H9 (cell line): ENCODE data around the gene TM2D1. TPM values are rescaled to one million over a fixed set of nuclear protein-coding genes. Genes with fewer than 3 reads are reported as not detected.
"Not testable (repeated sequence)": the region's sequence is repeated elsewhere in the genome, so short reads cannot be mapped to it uniquely, and the experiment has no call there.

Experiments
- DNase-seq: peaks from one replicate; pipeline ENCODE4 v3.0.0-alpha.2; 2017
- H2AFZ ChIP-seq: one replicate; pipeline ENCODE4 v1.6.1; 2013; ENCODE audit warnings: mild to moderate bottlenecking, low read length, control low read depth, moderate library complexity
- H2AK5ac ChIP-seq: 2 replicates; pipeline ENCODE4 v1.6.1; 2013; ENCODE audit warnings: low read length, control low read depth, mixed read lengths; ENCODE audit not compliant: insufficient read length
- H2BK120ac ChIP-seq: one replicate; pipeline ENCODE4 v1.6.1; 2013; ENCODE audit warnings: low read depth, mild to moderate bottlenecking, low read length, control low read depth, inconsistent platforms; ENCODE audit not compliant: poor library complexity, severe bottlenecking
- H2BK12ac ChIP-seq: 2 replicates; pipeline ENCODE4 v1.6.1; 2013; ENCODE audit warnings: low read length, control low read depth, mixed read lengths, low read depth; ENCODE audit not compliant: insufficient read length
- H2BK15ac ChIP-seq: 2 replicates; pipeline ENCODE4 v1.6.1; 2013; ENCODE audit warnings: low read depth, low read length, control low read depth
- H2BK20ac ChIP-seq: one replicate; pipeline ENCODE4 v1.6.1; 2013; ENCODE audit warnings: low read depth, mild to moderate bottlenecking, low read length, control low read depth, inconsistent platforms; ENCODE audit not compliant: poor library complexity, severe bottlenecking
- H2BK5ac ChIP-seq: 2 replicates; pipeline ENCODE4 v1.6.1; 2013; ENCODE audit warnings: low read length, control low read depth, mixed read lengths; ENCODE audit not compliant: insufficient read length
- H3K14ac ChIP-seq: 2 replicates; pipeline ENCODE4 v1.6.1; 2013; ENCODE audit warnings: low read length, control low read depth; ENCODE audit not compliant: insufficient read depth
- H3K18ac ChIP-seq: 2 replicates; pipeline ENCODE4 v1.6.1; 2013; ENCODE audit warnings: low read depth, mild to moderate bottlenecking, mixed read lengths, low read length, control low read depth; ENCODE audit not compliant: insufficient read length
- H3K23ac ChIP-seq: 2 replicates; pipeline ENCODE4 v1.6.1; 2013; ENCODE audit warnings: low read length, control low read depth, mixed read lengths, low read depth; ENCODE audit not compliant: insufficient read length
- H3K23me2 ChIP-seq: 2 replicates; pipeline ENCODE4 v1.6.1; 2013; ENCODE audit warnings: low read depth, mild to moderate bottlenecking, mixed read lengths, low read length, control low read depth; ENCODE audit not compliant: insufficient read length, poor library complexity, severe bottlenecking
- H3K27ac ChIP-seq: 2 replicates; pipeline ENCODE4 v1.5.1; 2013; ENCODE audit warnings: low read length, control low read depth, mixed read lengths, low read depth; ENCODE audit not compliant: insufficient read length
- H3K27me3 ChIP-seq: 2 replicates; pipeline ENCODE4 v1.6.1; 2013; ENCODE audit warnings: low read length, control low read depth, inconsistent platforms; ENCODE audit not compliant: insufficient read depth
- H3K4ac ChIP-seq: 2 replicates; pipeline ENCODE4 v1.6.1; 2013; ENCODE audit warnings: low read depth, mild to moderate bottlenecking, control low read depth, inconsistent platforms, low read length, moderate library complexity
- H3K4me1 ChIP-seq: 2 replicates; pipeline ENCODE4 v1.6.1; 2013; ENCODE audit warnings: low read length, control low read depth, inconsistent platforms; ENCODE audit not compliant: insufficient read depth
- H3K4me2 ChIP-seq: 2 replicates; pipeline ENCODE4 v1.6.1; 2013; ENCODE audit warnings: low read length, control low read depth, mixed read lengths; ENCODE audit not compliant: insufficient read length, insufficient read depth
- H3K56ac ChIP-seq: 2 replicates; pipeline ENCODE4 v1.6.1; 2013; ENCODE audit warnings: low read depth, mild to moderate bottlenecking, mixed read lengths, low read length, control low read depth; ENCODE audit not compliant: insufficient read length
- H3K79me1 ChIP-seq: 2 replicates; pipeline ENCODE4 v1.6.1; 2013; ENCODE audit warnings: low read depth, mild to moderate bottlenecking, moderate library complexity, low read length, control low read depth, inconsistent platforms; ENCODE audit not compliant: insufficient read depth, poor library complexity, severe bottlenecking
- H3K79me2 ChIP-seq: 2 replicates; pipeline ENCODE4 v1.6.1; 2013; ENCODE audit warnings: low read length, control low read depth, inconsistent platforms; ENCODE audit not compliant: insufficient read depth
- H3K9ac ChIP-seq: 2 replicates; pipeline ENCODE4 v1.6.1; 2013; ENCODE audit warnings: low read length, control low read depth, mixed read lengths; ENCODE audit not compliant: insufficient read length; ENCODE audit errors: extremely low read depth
- H3K9me3 ChIP-seq: one replicate; pipeline ENCODE4 v1.6.1; 2013; ENCODE audit warnings: low read depth, low read length, inconsistent platforms; ENCODE audit not compliant: control insufficient read depth
- H3T11ph ChIP-seq: one replicate; pipeline ENCODE4 v1.6.1; 2013; ENCODE audit warnings: mild to moderate bottlenecking, low read length, control low read depth, inconsistent platforms
- H4K20me1 ChIP-seq: one replicate; pipeline ENCODE4 v1.6.1; 2013; ENCODE audit not compliant: control insufficient read depth, insufficient read length, insufficient read depth
- H4K5ac ChIP-seq: 2 replicates; pipeline ENCODE4 v1.6.1; 2013; ENCODE audit warnings: low read depth, mild to moderate bottlenecking, mixed read lengths, low read length, control low read depth; ENCODE audit not compliant: insufficient read length
- H4K8ac ChIP-seq: replicated peaks from 2 replicates; pipeline ENCODE4 v1.6.1; 2013; ENCODE audit warnings: low read length, control low read depth, mixed read lengths, low read depth; ENCODE audit not compliant: insufficient read length
- H4K91ac ChIP-seq: 2 replicates; pipeline ENCODE4 v1.6.1; 2013; ENCODE audit warnings: low read depth, mild to moderate bottlenecking, moderate library complexity, mixed read lengths, low read length, control low read depth; ENCODE audit not compliant: insufficient read length
- H3K27ac Mint-ChIP-seq, 3 experiments: 2 replicates in 2 of 3; 3 replicates in 1 of 3; pipeline ENCODE4 v1.8.0; 2020 to 2021; ENCODE audit warnings: mixed read lengths in 3 of 3, mild to moderate bottlenecking in 1 of 3, moderate library complexity in 1 of 3
- H3K27me3 Mint-ChIP-seq: 2 replicates; pipeline ENCODE4 v1.8.0; 2021; ENCODE audit warnings: low read depth, mild to moderate bottlenecking, moderate library complexity, mixed read lengths
- H3K36me3 Mint-ChIP-seq, 3 experiments: 2 replicates in 2 of 3; 3 replicates in 1 of 3; pipeline ENCODE4 v1.8.0; 2020 to 2021; ENCODE audit warnings: low read depth in 3 of 3, mixed read lengths in 3 of 3; ENCODE audit not compliant: insufficient read depth in 1 of 3
- H3K4me1 Mint-ChIP-seq, 2 experiments: 2 replicates each; pipeline ENCODE4 v1.8.0; 2020; ENCODE audit warnings: mixed read lengths in 2 of 2
- H3K4me3 Mint-ChIP-seq, 2 experiments: 2 replicates in 1 of 2; 3 replicates in 1 of 2; pipeline ENCODE4 v1.8.0; 2020 to 2021; ENCODE audit warnings: mild to moderate bottlenecking in 2 of 2, mixed read lengths in 2 of 2, moderate library complexity in 1 of 2
- H3K9me3 Mint-ChIP-seq, 2 experiments: 2 replicates in 1 of 2; 3 replicates in 1 of 2; pipeline ENCODE4 v1.8.0; 2020; ENCODE audit warnings: mild to moderate bottlenecking in 2 of 2, mixed read lengths in 2 of 2, moderate library complexity in 1 of 2
- CTCF ChIP-seq: fragments of 200-600 bp; sonication (generic); conservative IDR thresholded peaks from 3 replicates; pipeline ENCODE4 v1.8.0; 2021; ENCODE audit warnings: antibody characterized with exemption, mild to moderate bottlenecking
- WGBS: extraction: QIAGEN DNeasy Blood & Tissue Kit; methylation state at CpG from one replicate; pipeline ENCODE4 v1.1.7; 2013; ENCODE audit warnings: missing lambda C conversion rate, low lambda C conversion rate, mixed read lengths; ENCODE audit not compliant: insufficient read length; ENCODE audit errors: extremely low coverage; 5-methylcytosine and 5-hydroxymethylcytosine counted together
- total RNA-seq: library from RNA; stranded (reverse); gene quantifications from 2 replicates; pipeline ENCODE4 v1.2.1, GENCODE V29; 2021

Gene TM2D1
- total RNA-seq, 1 experiment from 2014 or later = 20.3 TPM

- Mint-ChIP-seq H3K4me3 (peak overlapping the region; percentile 94 to 95), H3K27ac (peak overlapping the region; percentile 95 to 99 (median 99))
- no peak for DNase-seq
These were observed 482 bp downstream of the TM2D1 start for GRCh38 chr1:61724506-61724812.

GRCh38 chr1:61718996-61719663 is 5.8 kb downstream of the TM2D1 start:
- H2BK5ac ChIP-seq, H3K56ac ChIP-seq, H3K4me2 ChIP-seq, H3K27me3 ChIP-seq, H4K8ac ChIP-seq, H4K5ac ChIP-seq, H3K23ac ChIP-seq, H3K9me3 ChIP-seq, H3K23me2 ChIP-seq, H3K4me1 Mint-ChIP-seq, H3K4ac ChIP-seq, H3K79me1 ChIP-seq, H3K4me1 ChIP-seq, H3K27ac ChIP-seq, H2AK5ac ChIP-seq, H2BK12ac ChIP-seq, DNase-seq, H3K9ac ChIP-seq, H3K18ac ChIP-seq, H3T11ph ChIP-seq, H3K14ac ChIP-seq, H3K79me2 ChIP-seq, H3K9me3 Mint-ChIP-seq, H4K20me1 ChIP-seq, H3K27me3 Mint-ChIP-seq, H3K4me3 Mint-ChIP-seq, H4K91ac ChIP-seq, H2BK120ac ChIP-seq, H2AFZ ChIP-seq, H2BK15ac ChIP-seq, H2BK20ac ChIP-seq: not testable (repeated sequence)
- Mint-ChIP-seq H3K36me3 (peaks cover 1 to 12% (median 4%) of the 10 kb centered on the region in 3 experiments; a peak in 4 of 7 replicates), H3K27ac (peak overlapping the region in 1 of 3 experiments; percentile 25; a peak in 1 of 7 replicates)
- WGBS = no CpG with 5 or more reads among the region's 8 CpGs

More at GRCh38 chr1:61724506-61724812, 482 bp downstream of the TM2D1 start:
- Histone ChIP-seq H3K79me2 (peaks cover 5% of the 10 kb centered on the region; the same call in 1 of the 2 replicates), H2BK120ac (no peak overlapping the region), H3K14ac (peak overlapping the region; percentile 77; the same call in 1 of the 2 replicates), H3K9me3 (no peaks in the 10 kb centered on the region), H2AK5ac (no peak overlapping the region), H2BK15ac (no peak overlapping the region), H2AFZ (no peak overlapping the region), H3K79me1 (no peaks in the 10 kb centered on the region), H2BK12ac (no peak overlapping the region), H2BK5ac (no peak overlapping the region), H4K91ac (no peak overlapping the region), H3K4me1 (peaks cover under 1% of the 10 kb centered on the region; the same call in 1 of the 2 replicates), H4K8ac (no peak overlapping the region), H3K4me2 (peak overlapping the region; percentile 95), H3K27ac (peak overlapping the region; percentile 89), H4K20me1 (no peaks in the 10 kb centered on the region), H3K18ac (no peak overlapping the region), H3K27me3 (no peaks in the 10 kb centered on the region), H4K5ac (peak overlapping the region; percentile 25), H3K4ac (no peak overlapping the region), H3K56ac (no peak overlapping the region), H2BK20ac (no peak overlapping the region), H3K23ac (no peak overlapping the region), H3K23me2 (peaks cover 6% of the 10 kb centered on the region), H3K9ac (peak overlapping the region; percentile 92), H3T11ph (no peak overlapping the region)
- H3K4me1 Mint-ChIP-seq = peaks cover 7 to 17% of the 10 kb centered on the region in 2 experiments
- H3K27me3 Mint-ChIP-seq = no peaks in the 10 kb centered on the region
- no peaks in the 10 kb centered on the region for H3K9me3 Mint-ChIP-seq
- TF ChIP-seq CTCF = no peak
- H3K36me3 Mint-ChIP-seq = peaks cover 0 to 4% (median 4%) of the 10 kb centered on the region in 3 experiments; a peak in 2 of 7 replicates
- no CpG with 5 or more reads among the region's 3 CpGs for WGBS
